Measurements from ENCODE around the gene CEP350. TPM values are rescaled to one million over a fixed set of nuclear protein-coding genes. Genes with fewer than 3 reads are reported as not detected.

The CEP350 gene
- total RNA-seq, 2 donors from 2014 or later = 43.3 to 67.4 TPM

DNA sequence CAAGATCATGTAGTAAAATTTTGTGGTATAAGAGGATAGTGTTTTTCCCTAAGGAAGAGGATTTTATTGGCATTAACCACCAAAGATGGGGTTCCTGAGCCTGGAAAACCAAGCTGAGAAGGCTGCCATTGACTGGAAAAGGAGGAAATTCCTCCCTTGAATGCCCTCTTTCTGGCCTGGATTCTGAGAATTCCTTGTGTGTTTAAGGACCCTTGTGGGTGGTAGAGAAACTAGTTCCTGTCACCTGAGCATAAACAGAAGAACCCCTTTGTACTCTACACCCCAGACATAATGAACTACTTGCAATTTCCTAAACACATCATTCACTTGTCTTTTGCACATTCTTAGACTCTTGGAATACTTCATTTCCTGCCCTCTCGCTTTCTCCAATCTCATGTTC lies 33.1 kb upstream of the CEP350 start:
- no peak overlapping the region for H3K27ac ChIP-seq
- 79% methylated on average over 1 of the region's 1 CpG for WGBS
- H3K4me1 ChIP-seq (replicated peaks) = no peaks in the 10 kb centered on the region
- H3K4me3 ChIP-seq = no peak overlapping the region
- H3K27me3 ChIP-seq (replicated peaks; ENCODE audit: insufficient read depth) = no peaks in the 10 kb centered on the region
- intact Hi-C loops (cut with DNase I) = no loop called here
- H3K9me3 ChIP-seq = no peaks in the 10 kb centered on the region
- H3K36me3 ChIP-seq = no peaks in the 10 kb centered on the region
- no peak for DNase-seq (ENCODE audit: low spot score)
- no peak for TF ChIP-seq POLR2AphosphoS5 (IDR thresholded peaks at IDR 0.05)
- TF ChIP-seq, protein P1, sequence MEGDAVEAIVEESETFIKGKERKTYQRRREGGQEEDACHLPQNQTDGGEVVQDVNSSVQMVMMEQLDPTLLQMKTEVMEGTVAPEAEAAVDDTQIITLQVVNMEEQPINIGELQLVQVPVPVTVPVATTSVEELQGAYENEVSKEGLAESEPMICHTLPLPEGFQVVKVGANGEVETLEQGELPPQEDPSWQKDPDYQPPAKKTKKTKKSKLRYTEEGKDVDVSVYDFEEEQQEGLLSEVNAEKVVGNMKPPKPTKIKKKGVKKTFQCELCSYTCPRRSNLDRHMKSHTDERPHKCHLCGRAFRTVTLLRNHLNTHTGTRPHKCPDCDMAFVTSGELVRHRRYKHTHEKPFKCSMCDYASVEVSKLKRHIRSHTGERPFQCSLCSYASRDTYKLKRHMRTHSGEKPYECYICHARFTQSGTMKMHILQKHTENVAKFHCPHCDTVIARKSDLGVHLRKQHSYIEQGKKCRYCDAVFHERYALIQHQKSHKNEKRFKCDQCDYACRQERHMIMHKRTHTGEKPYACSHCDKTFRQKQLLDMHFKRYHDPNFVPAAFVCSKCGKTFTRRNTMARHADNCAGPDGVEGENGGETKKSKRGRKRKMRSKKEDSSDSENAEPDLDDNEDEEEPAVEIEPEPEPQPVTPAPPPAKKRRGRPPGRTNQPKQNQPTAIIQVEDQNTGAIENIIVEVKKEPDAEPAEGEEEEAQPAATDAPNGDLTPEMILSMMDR (IDR thresholded peaks at IDR 0.05) = no peak
- no peak for TF ChIP-seq POLR2A (IDR thresholded peaks at IDR 0.05)

DNA sequence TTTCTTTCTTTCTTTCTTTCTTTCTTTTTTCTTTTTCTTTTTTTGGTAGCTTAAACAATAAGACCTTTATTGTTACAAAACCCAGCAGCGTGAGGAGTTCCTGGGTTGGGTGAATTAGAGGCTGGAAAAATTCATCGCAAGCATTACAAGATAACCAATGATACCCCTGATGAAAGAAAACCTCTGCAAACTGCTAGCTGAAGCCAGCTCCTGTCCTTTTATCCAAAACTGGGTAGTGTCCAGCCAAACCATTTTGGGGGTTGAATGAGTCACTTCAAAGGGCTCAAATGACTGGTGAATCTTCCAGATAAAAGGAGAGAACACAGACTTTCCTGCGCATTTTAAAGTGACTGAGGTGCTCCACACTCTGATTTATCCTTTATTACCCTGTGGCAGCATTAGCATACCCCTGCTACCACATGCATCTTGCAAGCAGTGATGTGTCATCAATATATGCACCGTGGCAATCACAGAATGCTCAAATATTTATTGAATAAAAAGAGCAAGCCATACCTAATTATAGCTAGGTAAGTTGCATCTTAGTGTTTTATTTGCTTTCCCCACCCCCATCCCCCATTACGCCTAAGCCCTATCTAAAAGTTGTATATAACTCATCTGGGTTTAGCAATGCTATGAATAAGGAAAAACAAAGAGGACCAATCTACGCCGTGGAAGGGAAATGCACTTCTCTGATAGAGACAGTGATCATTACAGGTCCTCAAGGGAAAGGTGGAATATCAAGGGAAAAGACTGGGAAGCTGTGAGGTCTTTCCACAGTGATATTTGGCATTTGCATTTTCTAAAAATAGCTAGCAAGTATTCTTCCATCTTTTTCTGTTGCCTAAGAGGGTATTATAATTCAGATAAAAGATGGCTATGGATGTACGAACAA lies 32.4 kb upstream of the CEP350 start:
- intact Hi-C loops (cut with DNase I) = no loop called here
- no peak overlapping the region for H3K4me3 ChIP-seq
- no peak for TF ChIP-seq POLR2AphosphoS5 (IDR thresholded peaks at IDR 0.05)
- TF ChIP-seq POLR2A (IDR thresholded peaks at IDR 0.05) = no peak
- TF ChIP-seq, protein P1 (IDR thresholded peaks at IDR 0.05) = no peak
- 74% methylated on average over 8 of the region's 8 CpGs for WGBS
- H3K27ac ChIP-seq = no peak overlapping the region
- no peak for DNase-seq (ENCODE audit: low spot score)
- H3K36me3 ChIP-seq = no peaks in the 10 kb centered on the region
- no peaks in the 10 kb centered on the region for H3K4me1 ChIP-seq (replicated peaks)
- no peaks in the 10 kb centered on the region for H3K9me3 ChIP-seq
- no peaks in the 10 kb centered on the region for H3K27me3 ChIP-seq (replicated peaks; ENCODE audit: insufficient read depth)

- no peaks in the 10 kb centered on the region for H3K27me3 ChIP-seq (replicated peaks; ENCODE audit: insufficient read depth)
- no peak overlapping the region for H3K4me3 ChIP-seq
- H3K4me1 ChIP-seq (replicated peaks) = no peaks in the 10 kb centered on the region
- intact Hi-C loops (cut with DNase I) = no loop called here
- H3K36me3 ChIP-seq = no peaks in the 10 kb centered on the region
- H3K27ac ChIP-seq = no peak overlapping the region
- TF ChIP-seq POLR2AphosphoS5 (IDR thresholded peaks at IDR 0.05) = no peak
- no peak for TF ChIP-seq POLR2A (IDR thresholded peaks at IDR 0.05)
- TF ChIP-seq, protein P1 (IDR thresholded peaks at IDR 0.05) = no peak
- H3K9me3 ChIP-seq = no peaks in the 10 kb centered on the region
- no peak for DNase-seq (ENCODE audit: low spot score)
Measured at GRCh38 chr1:179923029-179923428, 31.6 kb upstream of the CEP350 start.

DNA sequence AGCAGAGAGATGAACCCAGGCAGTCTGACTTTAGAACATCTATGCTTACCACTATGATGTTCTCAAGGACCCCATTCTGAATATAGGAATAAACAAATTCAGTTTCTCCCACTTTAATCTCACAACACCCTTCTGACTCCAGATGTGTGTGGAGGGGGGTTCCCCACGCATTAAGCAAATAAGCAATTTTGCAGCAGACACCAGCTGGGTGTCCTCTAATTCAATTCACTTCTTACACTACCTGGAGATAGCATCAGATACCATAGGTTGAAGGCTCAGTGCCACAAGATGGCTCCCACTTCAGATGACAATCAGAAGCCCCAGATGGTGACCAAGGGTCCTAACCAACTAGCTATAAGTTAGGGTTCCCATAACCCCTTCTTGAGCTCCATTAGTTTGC lies 30.3 kb upstream of the CEP350 start:
- Histone ChIP-seq H3K4me3 (no peak overlapping the region), H3K27me3 (replicated peaks; ENCODE audit: insufficient read depth) (no peaks in the 10 kb centered on the region), H3K36me3 (no peaks in the 10 kb centered on the region), H3K27ac (no peak overlapping the region), H3K9me3 (no peaks in the 10 kb centered on the region), H3K4me1 (replicated peaks) (no peaks in the 10 kb centered on the region)
- WGBS = 83% methylated on average over 1 of the region's 1 CpG
- intact Hi-C loops (cut with DNase I) = no loop called here
- TF ChIP-seq, protein P1 (IDR thresholded peaks at IDR 0.05) = no peak
- TF ChIP-seq POLR2AphosphoS5 (IDR thresholded peaks at IDR 0.05) (no peak), POLR2A (IDR thresholded peaks at IDR 0.05) (no peak)
- no peak for DNase-seq (ENCODE audit: low spot score)

- no peaks in the 10 kb centered on the region for H3K36me3 ChIP-seq
- H3K4me3 ChIP-seq = no peak overlapping the region
- H3K27ac ChIP-seq = no peak overlapping the region
- intact Hi-C loops (cut with DNase I) = no loop called here
- H3K9me3 ChIP-seq = no peaks in the 10 kb centered on the region
- no peaks in the 10 kb centered on the region for H3K27me3 ChIP-seq (replicated peaks; ENCODE audit: insufficient read depth)
- no peaks in the 10 kb centered on the region for H3K4me1 ChIP-seq (replicated peaks)
- 85% methylated on average over 5 of the region's 5 CpGs for WGBS
- no peak for DNase-seq (ENCODE audit: low spot score)
- TF ChIP-seq, protein P1 (IDR thresholded peaks at IDR 0.05) = no peak
- TF ChIP-seq POLR2AphosphoS5 (IDR thresholded peaks at IDR 0.05) (no peak), POLR2A (IDR thresholded peaks at IDR 0.05) (no peak)
Measured at GRCh38 chr1:179925302-179925701, 29.3 kb upstream of the CEP350 start.
